TTC549 (cell line): ENCODE data around the gene MRPL55.

ENCODE experiments used
- FAIRE-seq: peaks from 2 replicates; lab custom pipeline; 2012; peaks lifted over from hg19 to GRCh38; lab: Jason Lieb, UNC

Gene MRPL55

DNA sequence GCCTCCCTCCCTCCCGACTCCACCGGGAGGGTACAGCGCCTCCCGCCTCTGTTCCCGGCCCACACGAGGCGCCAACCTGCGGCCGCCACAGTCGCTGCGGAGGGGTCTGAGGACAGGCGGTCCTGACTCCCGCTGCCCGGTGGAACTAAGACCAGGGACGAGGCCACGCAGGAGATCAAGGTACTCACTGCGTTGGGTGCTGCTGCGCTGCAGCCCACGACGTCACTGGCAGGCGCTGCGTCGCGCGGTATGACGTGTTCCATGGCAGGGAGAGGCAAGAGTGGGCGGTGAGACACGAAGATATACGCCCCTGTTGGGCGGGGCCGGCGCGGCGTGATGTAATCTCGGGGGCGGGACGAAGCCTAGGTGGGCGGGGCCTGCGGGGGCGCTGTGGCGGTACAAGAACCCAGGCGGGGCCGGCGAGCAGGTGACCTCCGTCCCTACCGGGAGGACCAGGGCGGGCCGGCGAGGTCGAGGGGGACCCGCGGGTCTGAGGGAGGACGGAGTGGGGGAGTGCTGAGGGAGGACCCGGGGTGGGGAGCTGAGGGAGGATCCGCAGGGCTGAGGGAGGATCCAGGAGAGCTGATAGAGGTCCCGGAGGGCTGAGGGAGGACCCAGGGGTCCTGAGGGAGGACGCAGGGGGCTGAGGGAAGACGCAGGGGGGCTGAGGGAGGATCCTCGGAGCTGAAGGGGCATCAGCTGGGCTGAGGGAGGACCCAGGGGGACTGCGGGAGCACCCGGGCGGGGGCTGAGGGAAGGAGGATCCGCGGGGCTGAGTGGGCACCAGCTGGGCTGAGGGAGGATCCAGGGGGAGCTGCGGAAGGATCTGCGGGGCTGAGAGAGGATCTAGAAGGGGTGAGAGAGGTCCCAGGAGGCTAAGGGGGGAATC lies at the start of gene MRPL55:
TSS of gene MRPL55 (minus strand) at position 227 of the 889 bp plus-strand sequence. CDS start 1,039 bp downstream, outside the sequence.
- FAIRE-seq = peak; percentile 94

DNA sequence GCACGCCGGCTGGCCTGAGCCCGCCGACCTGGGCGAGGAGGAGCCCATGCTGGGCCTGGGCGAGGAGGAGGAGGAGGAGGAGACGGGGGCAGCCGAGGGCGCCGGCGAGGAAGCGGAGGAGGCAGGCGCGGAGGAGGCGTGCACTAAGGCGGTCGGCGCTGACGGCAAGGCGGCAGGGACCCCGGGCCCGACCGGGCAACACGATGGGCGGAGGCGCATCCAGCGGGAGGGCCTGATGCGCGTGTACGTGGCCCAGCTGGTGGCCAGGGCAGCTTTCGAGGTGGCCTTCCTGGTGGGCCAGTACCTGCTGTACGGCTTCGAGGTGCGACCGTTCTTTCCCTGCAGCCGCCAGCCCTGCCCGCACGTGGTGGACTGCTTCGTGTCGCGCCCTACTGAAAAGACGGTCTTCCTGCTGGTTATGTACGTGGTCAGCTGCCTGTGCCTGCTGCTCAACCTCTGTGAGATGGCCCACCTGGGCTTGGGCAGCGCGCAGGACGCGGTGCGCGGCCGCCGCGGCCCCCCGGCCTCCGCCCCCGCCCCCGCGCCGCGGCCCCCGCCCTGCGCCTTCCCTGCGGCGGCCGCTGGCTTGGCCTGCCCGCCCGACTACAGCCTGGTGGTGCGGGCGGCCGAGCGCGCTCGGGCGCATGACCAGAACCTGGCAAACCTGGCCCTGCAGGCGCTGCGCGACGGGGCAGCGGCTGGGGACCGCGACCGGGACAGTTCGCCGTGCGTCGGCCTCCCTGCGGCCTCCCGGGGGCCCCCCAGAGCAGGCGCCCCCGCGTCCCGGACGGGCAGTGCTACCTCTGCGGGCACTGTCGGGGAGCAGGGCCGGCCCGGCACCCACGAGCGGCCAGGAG lies 49.3 kb upstream of the MRPL55 start:
- FAIRE-seq = no peak

- no peak for FAIRE-seq
These were observed 48.6 kb upstream of the MRPL55 start for GRCh38 chr1:228157729-228158126.

GRCh38 chr1:228156941-228157728 lies 48.0 kb upstream of the MRPL55 start:
- no peak for FAIRE-seq

GRCh38 chr1:228156515-228156881 lies 47.4 kb upstream of the MRPL55 start:
- no peak for FAIRE-seq

DNA sequence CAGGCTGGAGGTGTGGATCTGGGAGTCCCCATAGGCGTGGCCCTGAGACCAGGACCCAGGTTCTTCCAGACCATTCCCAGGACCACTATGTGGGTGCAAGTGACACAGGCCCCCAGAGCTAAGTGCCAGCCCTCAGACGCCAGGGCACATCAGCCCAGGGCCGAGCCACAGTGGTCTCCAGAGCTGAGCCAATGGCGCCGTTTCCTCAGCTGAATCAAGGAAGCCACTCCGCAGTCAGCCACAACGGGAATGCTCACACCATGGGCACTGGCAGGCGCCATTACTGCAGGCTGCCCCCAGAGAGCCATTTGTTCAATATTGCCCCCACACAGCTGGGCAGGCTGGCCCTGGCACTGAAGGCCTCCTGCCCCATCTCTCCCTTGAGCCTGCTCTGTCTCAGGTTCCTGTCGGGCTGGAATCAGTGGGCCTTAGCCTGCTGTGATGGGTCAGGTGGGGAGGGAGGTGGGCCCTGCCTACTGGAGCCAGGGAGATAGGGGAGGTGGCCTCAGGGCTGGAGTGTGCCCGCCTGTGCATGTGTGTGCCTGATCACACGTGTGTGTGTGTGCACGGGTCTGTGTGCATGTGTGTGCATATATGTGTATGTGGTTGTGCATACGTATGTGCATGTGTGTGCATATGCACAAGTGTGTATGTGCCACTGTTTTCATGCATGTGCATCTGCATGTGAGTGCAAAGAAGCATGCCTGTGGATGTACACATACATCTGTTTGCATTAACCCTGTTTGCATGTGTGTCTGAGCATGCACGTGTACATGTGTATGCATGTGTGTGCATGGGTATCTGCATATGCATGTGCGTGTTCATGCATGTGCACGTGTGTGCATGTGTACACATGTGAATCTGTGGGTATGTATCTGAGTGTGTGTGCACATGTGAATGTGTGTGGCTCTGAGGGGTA lies 46.8 kb upstream of the MRPL55 start:
- FAIRE-seq = no peak

DNA sequence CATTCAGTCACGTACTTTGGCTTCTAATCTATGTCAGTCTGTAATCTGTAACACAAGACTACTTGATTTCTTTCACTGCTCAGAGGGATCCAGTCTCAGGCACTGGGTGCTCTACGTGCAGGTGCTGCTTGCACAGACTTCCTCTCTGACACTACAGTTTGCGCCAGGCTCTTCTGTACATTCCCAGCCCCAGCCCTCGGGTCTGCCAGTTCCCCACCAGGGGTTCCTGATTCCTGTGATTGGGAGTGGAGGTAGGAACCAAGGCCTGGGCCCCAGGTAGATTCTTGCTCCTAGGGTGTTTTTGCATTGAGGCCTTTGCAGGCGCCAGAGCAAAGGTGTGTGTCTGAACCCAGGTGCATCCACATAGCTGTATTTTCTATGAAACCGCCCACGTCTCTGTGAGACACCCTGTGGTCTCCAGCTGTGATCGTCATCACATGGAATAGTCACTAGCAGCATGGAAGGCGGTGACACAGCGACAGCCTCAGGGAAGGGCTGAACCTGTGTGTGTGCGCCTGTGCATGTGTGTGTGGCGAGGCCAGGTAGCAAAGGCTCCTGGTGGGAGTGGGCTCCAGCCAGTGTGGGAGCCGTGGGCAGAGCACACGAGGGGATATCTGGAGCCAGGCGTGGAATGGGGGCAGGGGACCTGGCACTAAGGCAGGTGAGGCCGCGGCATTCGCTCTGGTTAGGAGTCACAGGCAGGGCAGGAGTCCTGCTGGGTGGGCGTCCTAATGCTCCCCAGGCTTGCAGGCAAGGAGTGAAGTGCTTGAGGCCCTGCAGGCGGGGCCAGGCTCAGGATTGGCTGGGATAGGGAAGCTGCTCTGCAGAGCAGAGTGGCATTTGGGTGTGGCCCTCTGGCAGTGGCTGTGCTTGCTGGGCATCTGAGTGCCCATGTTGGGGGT lies 45.8 kb upstream of the MRPL55 start:
- no peak for FAIRE-seq

DNA sequence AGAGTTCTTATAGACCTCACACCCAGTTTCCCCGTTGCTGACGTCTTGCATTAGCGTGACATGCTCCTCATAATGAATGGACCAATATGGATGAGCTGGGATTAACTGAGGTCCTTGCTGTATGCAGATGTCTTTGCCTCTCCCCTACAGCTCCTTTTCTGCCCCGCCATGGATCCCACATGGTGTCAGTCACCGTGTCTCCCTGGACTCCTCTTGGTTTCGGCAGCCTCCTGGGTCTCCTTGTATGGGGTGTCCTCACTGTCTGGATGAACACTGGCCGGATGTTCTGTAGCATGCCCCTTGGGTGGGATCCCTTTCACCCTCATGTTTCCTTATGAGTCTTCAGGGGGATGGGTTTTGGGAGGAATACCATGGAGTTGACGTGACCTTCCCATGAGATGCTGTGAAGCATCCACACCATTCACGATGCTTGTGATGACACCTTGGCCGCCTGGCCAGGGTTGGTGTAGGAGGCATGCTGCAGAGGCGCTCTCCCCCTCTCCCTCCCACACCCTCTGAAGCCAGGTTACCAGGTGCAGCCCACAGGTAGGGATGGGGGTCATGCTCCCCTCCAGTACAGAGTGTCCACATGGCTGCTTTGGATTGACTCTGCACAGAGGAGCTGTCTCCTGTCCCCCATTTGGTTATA lies 45.0 kb upstream of the MRPL55 start:
- no peak for FAIRE-seq

DNA sequence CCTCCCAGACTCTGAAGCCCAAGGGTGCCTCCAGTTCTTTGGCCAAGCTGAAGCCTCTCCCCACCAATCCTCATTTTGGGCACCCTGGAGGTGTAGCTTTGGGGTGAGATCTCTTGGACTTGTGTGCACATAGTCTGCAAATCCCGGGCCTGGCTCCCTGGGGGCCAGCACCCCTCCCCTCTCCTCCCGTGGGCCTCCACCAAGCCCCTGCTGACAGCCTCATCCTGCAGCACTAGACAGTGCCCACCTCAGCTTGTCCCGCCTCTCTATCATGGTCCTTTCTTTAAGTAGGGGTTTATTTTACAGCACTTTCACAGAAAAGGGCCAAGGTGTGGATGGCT lies 43.8 kb upstream of the MRPL55 start:
- FAIRE-seq = no peak

DNA sequence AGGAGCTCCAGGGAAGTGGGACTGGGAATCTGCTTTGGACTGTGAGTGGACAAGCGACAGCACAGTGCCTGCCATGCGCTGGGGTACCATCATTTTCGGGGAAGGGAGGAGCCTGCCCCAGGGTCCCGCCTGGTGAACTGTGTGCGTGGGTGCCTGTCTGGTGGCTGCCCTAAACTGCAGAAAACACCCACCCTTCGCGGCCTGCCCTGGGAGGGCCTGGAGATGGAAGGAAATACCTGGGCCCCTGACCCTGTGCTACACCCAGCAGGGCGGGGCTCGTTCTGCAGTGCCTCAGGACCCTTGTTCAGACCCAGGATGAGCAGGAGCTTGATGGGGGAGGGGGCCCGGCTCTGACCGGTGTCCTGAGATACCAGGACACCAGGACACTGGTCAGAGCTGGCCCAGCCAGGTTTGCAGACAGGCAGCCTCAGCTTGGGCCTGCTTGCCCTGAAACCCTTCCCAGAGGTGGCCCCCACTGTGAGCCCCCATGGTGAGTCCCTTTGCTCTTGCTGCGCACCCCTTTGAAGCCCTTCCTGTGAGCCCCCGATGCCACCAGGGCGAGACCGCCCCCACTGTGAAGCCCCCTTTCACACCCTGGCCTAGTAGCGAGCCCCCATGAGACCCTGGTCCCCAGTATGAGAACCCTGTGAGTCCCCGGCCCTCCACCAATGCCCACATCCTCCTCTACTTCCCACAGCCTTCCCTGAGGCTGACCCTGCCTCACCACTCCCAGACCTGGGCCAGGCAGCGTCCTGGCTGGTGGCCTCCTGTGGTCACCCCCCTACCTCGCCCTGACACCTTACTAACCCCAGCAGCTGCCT lies 43.2 kb upstream of the MRPL55 start:
- no peak for FAIRE-seq

GRCh38 chr1:228151180-228151925 lies 42.3 kb upstream of the MRPL55 start:
- no peak for FAIRE-seq

GRCh38 chr1:228150461-228151179 lies 41.5 kb upstream of the MRPL55 start:
- FAIRE-seq = no peak

DNA sequence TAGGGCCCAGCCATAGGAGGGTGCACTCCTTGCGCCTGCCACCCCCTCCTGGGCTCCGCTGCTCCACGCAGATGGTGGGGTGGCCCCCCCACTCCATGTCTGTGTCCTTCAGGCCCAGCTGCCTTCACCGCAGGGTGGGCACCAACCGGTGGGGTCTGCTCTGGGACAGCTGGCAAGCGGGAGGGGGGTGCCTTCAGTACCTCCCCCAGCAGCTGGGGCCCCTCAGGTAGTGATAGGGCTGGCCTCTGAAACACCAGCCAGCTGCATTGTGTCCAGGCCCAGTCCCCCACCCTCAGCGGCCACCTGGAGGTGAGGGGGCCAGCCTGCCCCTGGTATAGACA lies 41.0 kb upstream of the MRPL55 start:
- FAIRE-seq = no peak

DNA sequence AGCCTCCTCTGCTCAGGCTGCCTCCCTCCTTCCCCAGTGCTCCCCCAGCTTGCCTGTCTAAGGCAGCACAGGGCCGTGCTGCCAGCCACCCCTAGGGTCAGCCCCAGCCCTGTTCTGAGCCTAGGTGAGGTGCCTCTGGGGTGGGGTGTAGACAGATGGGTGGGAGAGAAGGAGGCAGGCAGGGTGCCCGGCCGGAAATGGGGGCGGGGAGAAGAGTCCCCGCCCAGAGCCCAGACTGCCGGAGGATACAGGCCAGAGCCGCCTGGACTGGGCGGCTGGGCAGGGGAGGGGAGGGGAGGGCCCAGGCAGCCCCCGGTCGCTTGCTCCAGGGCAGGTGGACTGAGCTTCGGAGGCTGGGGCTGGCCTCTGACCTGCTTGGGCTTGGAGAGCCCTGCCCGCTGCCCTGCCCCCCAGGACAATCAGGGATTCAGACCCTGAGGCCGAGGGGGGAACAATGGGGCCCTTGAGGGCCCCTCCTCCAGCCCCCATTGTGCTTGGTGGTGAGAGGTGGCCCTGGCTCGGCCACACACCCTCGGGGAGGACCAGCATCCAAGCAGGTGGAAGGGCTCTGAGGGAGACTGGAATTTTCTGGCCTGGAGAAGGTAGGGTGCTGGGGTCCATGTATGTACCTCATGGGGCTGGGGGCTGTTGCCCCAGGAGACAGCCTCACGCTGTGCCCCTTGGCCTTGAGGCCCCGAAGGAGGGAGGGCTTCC lies 40.5 kb upstream of the MRPL55 start, which contains the start of gene GJC2:
TSS of gene GJC2 (plus strand) at position 525 of the 714 bp plus-strand sequence. CDS start 7,829 bp downstream, outside the sequence.
- no peak for FAIRE-seq

- no peak for FAIRE-seq
These were observed 39.9 kb upstream of the MRPL55 start for GRCh38 chr1:228148935-228149405.

- FAIRE-seq = no peak
These were observed 39.2 kb upstream of the MRPL55 start for GRCh38 chr1:228148196-228148861.
